Measurements from ENCODE around the gene SIX2. TPM values are rescaled to one million over a fixed set of nuclear protein-coding genes. Genes with fewer than 3 reads are reported as not detected.

SIX2 gene
- total and polyA plus RNA-seq, 2 of the 8 experiments (the other 6 are each of a cell fraction or from before 2014, with no cell fraction given), result 0.47 to 1.0 TPM

- H2AFZ ChIP-seq (ENCODE audit: low read length), result no peak overlapping the region
- ChIA-PET POLR2A (ENCODE audit: partially characterized antibody) (interaction anchor here (1.0 to 1.2 kb wide), 2 partner anchors 12 to 32 kb away, joined by 3 read pairs; no protein-coding TSS in a partner anchor), CTCF (ENCODE audit: partially characterized antibody) (interaction anchor here (0.6 to 9.0 kb wide), 16 partner anchors 11 to 926 kb away, joined by 3 to 214 read pairs (median 4); no protein-coding TSS in a partner anchor)
- H3K79me1 ChIP-seq (ENCODE audit: low read depth, low read length), result no peaks in the 10 kb centered on the region
- no peak overlapping the region for H3K23ac ChIP-seq (ENCODE audit: insufficient read length)
- TF ChIP-seq SP4 (IDR thresholded peaks at IDR 0.05; ENCODE audit: low read length) (no peak), TAF7 (optimal IDR thresholded peaks at IDR 0.05; ENCODE audit: borderline replicate concordance, low read depth, low read length) (no peak), RXRA (IDR thresholded peaks at IDR 0.05; ENCODE audit: insufficient read depth, low read depth, low read length) (no peak), JUND (IDR thresholded peaks at IDR 0.05; ENCODE audit: low read length) (no peak), KDM5A (IDR thresholded peaks at IDR 0.05; ENCODE audit: low read length) (no peak), YY1 (IDR thresholded peaks at IDR 0.05; ENCODE audit: low read depth, low read length) (no peak)
- peak overlapping the region; percentile 16 for H2BK20ac ChIP-seq (ENCODE audit: low read length)
- H3K4ac ChIP-seq (replicated peaks; ENCODE audit: insufficient read length, low read depth, low read length), result no peak overlapping the region
- DNase-seq (ENCODE audit: low read depth in 1 of 2, low spot score in 2 of 2) (no peak), FAIRE-seq (no peak)
- peak overlapping the region; percentile 42; the same call in 1 of the 2 replicates for H3K18ac ChIP-seq (ENCODE audit: extremely low read depth, low read length)
- no peak overlapping the region for H3K9ac ChIP-seq (replicated peaks in 1 of 4; ENCODE audit: extremely low read depth in 1 of 4, low read depth in 3 of 4, low read length in 3 of 4)
- 89% methylated on average over 4 of the region's 4 CpGs; no CpG with 5 or more reads in 1 of the 2 experiments for WGBS, 2 experiments (ENCODE audit: extremely low coverage in 1 of 2, insufficient coverage in 1 of 2, insufficient read length in 1 of 2, insufficient replicate concordance in 2 of 2, low coverage in 1 of 2, low lambda C conversion rate in 2 of 2, missing lambda C conversion rate in 1 of 2)
- no peak overlapping the region for H3K4me3 ChIP-seq (ENCODE audit: extremely low read depth in 1 of 4, insufficient read depth in 2 of 4, low read depth in 3 of 4, low read length in 4 of 4)
- H4K20me1 ChIP-seq (replicated peaks in 1 of 2; ENCODE audit: control insufficient read depth in 1 of 2, insufficient read depth in 2 of 2, low read length in 2 of 2), result no peaks in the 10 kb centered on the region
- no peak overlapping the region for H2BK120ac ChIP-seq (replicated peaks; ENCODE audit: low read depth, low read length)
- H3K36me3 ChIP-seq (ENCODE audit: control insufficient read depth in 2 of 4, insufficient read depth in 4 of 4, low read length in 3 of 4), result no peaks in the 10 kb centered on the region
- H2BK12ac ChIP-seq (ENCODE audit: low read depth, low read length), result no peak overlapping the region; the same call in 1 of the 2 replicates
- H2BK5ac ChIP-seq (ENCODE audit: low read depth, low read length), result no peak overlapping the region
- no peak overlapping the region for H4K5ac ChIP-seq (ENCODE audit: insufficient read length, low read depth, low read length)
- peaks cover 0 to 3% (median 0%) of the 10 kb centered on the region in 4 experiments; a peak in 1 of 7 replicates for H3K27me3 ChIP-seq (replicated peaks in 1 of 4; ENCODE audit: control insufficient read depth in 3 of 4, extremely low read depth in 1 of 4, insufficient read depth in 3 of 4, low read length in 3 of 4)
- H3K27ac ChIP-seq (ENCODE audit: low read depth, low read length), result no peak overlapping the region
- H3K9me3 ChIP-seq (ENCODE audit: insufficient read depth in 2 of 2, low read depth in 1 of 2, low read length in 1 of 2), result no peaks in the 10 kb centered on the region
- no peaks in the 10 kb centered on the region for H3K23me2 ChIP-seq (ENCODE audit: low read depth, low read length)
- no peak overlapping the region for H2AK5ac ChIP-seq (ENCODE audit: low read depth, low read length)
- H3K4me2 ChIP-seq (ENCODE audit: insufficient read depth in 1 of 2, low read depth in 2 of 2, low read length in 2 of 2), result no peak overlapping the region
- H2BK15ac ChIP-seq (ENCODE audit: low read length), result no peak overlapping the region
- H3K14ac ChIP-seq (ENCODE audit: insufficient read length), result no peak overlapping the region
- no peak overlapping the region for H4K8ac ChIP-seq (ENCODE audit: extremely low read depth, insufficient read depth, low read length)
- no peak overlapping the region for H4K91ac ChIP-seq (replicated peaks; ENCODE audit: insufficient read length, low read length)
- peaks cover 2 to 13% (median 8%) of the 10 kb centered on the region in 4 experiments; a peak in 4 of 7 replicates for H3K4me1 ChIP-seq (replicated peaks in 1 of 4; ENCODE audit: control insufficient read depth in 3 of 4, insufficient read depth in 4 of 4, low read length in 3 of 4)
- H3K79me2 ChIP-seq (ENCODE audit: control insufficient read depth in 1 of 2, insufficient read depth in 2 of 2, low read length in 2 of 2), result no peaks in the 10 kb centered on the region
- H3K56ac ChIP-seq (replicated peaks; ENCODE audit: insufficient read length, low read depth, low read length), result no peak overlapping the region
These were observed 39.3 kb downstream of the SIX2 start for GRCh38 chr2:44969936-44970335.
